Activated gamma-delta T cell (primary cell): ENCODE data around the gene SEC14L1.
"Not testable (repeated sequence)": the region's sequence is repeated elsewhere in the genome, so short reads cannot be mapped to it uniquely, and the experiment has no call there.

Source experiments
- DNase-seq: peaks from one replicate; lab custom pipeline; 2025; lab: John Stamatoyannopoulos, UW
- total RNA-seq, 2 donors: gene quantifications; one replicate each; lab custom pipeline; 2026; lab: John Stamatoyannopoulos, UW

Gene SEC14L1
- total RNA-seq, result 43.8 to 44.9 reads per million in 2 donors

GRCh38 chr17:77140878-77141767 is at the start of gene SEC14L1:
Gene SEC14L1, plus strand, starts transcription at chr17:77140969. Its CDS starts 2,628 bp downstream, at chr17:77143597.
- DNase-seq, result no peak

GRCh38 chr17:77092025-77092424 is 48.7 kb upstream of the SEC14L1 start:
- DNase-seq, result no peak

GRCh38 chr17:77095461-77095860 is 45.3 kb upstream of the SEC14L1 start:
- no peak for DNase-seq

GRCh38 chr17:77096570-77097214 is 44.1 kb upstream of the SEC14L1 start:
- DNase-seq, result no peak

GRCh38 chr17:77097631-77098180 is 43.1 kb upstream of the SEC14L1 start:
- DNase-seq, result no peak

GRCh38 chr17:77098884-77099545 is 41.8 kb upstream of the SEC14L1 start:
- no peak for DNase-seq

- no peak for DNase-seq
Measured at GRCh38 chr17:77099997-77100396, 40.8 kb upstream of the SEC14L1 start.

- DNase-seq, result no peak
Measured at GRCh38 chr17:77101521-77102410, 39.0 kb upstream of the SEC14L1 start.

- not testable (repeated sequence) for DNase-seq
Measured at GRCh38 chr17:77102411-77103134, 38.2 kb upstream of the SEC14L1 start.

- no peak for DNase-seq
Measured at GRCh38 chr17:77105706-77106105, 35.1 kb upstream of the SEC14L1 start.

GRCh38 chr17:77106874-77107358 is 33.9 kb upstream of the SEC14L1 start:
- no peak for DNase-seq

GRCh38 chr17:77107506-77108433 is 33.0 kb upstream of the SEC14L1 start:
- DNase-seq, result no peak

- no peak for DNase-seq
Measured at GRCh38 chr17:77109159-77109759, 31.5 kb upstream of the SEC14L1 start.

- DNase-seq, result no peak
Measured at GRCh38 chr17:77109764-77110359, 30.9 kb upstream of the SEC14L1 start.

GRCh38 chr17:77111165-77111933 is 29.4 kb upstream of the SEC14L1 start:
- not testable (repeated sequence) for DNase-seq

- no peak for DNase-seq
Measured at GRCh38 chr17:77111934-77112296, 28.9 kb upstream of the SEC14L1 start.

GRCh38 chr17:77115510-77115909 is 25.3 kb upstream of the SEC14L1 start:
- DNase-seq, result no peak

GRCh38 chr17:77115947-77116346 is 24.8 kb upstream of the SEC14L1 start:
- DNase-seq, result no peak
